Breast epithelium (tissue), 4 donors: Measurements from ENCODE around the gene SPATA31D4. TPM values are rescaled to one million over a fixed set of nuclear protein-coding genes. Genes with fewer than 3 reads are reported as not detected.

ENCODE experiments used
- DNase-seq, 2 donors: peaks; one replicate each; pipeline ENCODE4 v3.0.0-alpha.2; 2019; ENCODE audit warnings: low spot score in 2 of 2
- H3K27ac ChIP-seq, 2 donors: fragments of 200-600 bp; sonication (generic) in 1 of 2; one replicate each; pipeline ENCODE4 v1.5.1; 2016 to 2019; ENCODE audit warnings: mild to moderate bottlenecking in 1 of 2
- H3K27me3 ChIP-seq, 2 donors: fragments of 200-600 bp; sonication (generic) in 1 of 2; one replicate each; pipeline versions ENCODE4 v1.5.1 to v1.6.0; 2017 to 2019; ENCODE audit warnings: control low read depth in 1 of 2, mild to moderate bottlenecking in 1 of 2
- H3K36me3 ChIP-seq: fragments of 200-600 bp; one replicate; pipeline ENCODE4 v1.5.1; 2019
- H3K4me1 ChIP-seq, 2 donors: fragments of 200-600 bp; sonication (generic); one replicate each; pipeline ENCODE4 v1.5.1; 2016 to 2019; ENCODE audit warnings: control low read depth in 1 of 2
- H3K4me3 ChIP-seq, 3 donors: fragments of 200-600 bp; sonication (generic); 1 replicate in 2 of 3; 2 replicates in 1 of 3; pipeline ENCODE4 v1.5.1; 2016 to 2019; ENCODE audit warnings: mild to moderate bottlenecking in 3 of 3, moderate library complexity in 2 of 3
- H3K9me3 ChIP-seq, 2 donors: fragments of 200-600 bp; sonication (generic) in 1 of 2; one replicate each; pipeline ENCODE4 v1.5.1; 2016 to 2019; ENCODE audit warnings: control low read depth in 1 of 2
- CTCF ChIP-seq, 3 donors: fragments of 450-650 bp; IDR thresholded peaks; one replicate each; pipeline ENCODE4 v1.5.1; 2016 to 2017; ENCODE audit warnings: antibody characterized with exemption in 3 of 3, mild to moderate bottlenecking in 3 of 3, moderate library complexity in 3 of 3
- POLR2A ChIP-seq: fragments of 450-650 bp; IDR thresholded peaks from one replicate; pipeline ENCODE4 v1.6.1; 2016; ENCODE audit warnings: antibody characterized with exemption, mild to moderate bottlenecking, moderate library complexity
- POLR2AphosphoS5 ChIP-seq, 3 donors: sonication (generic); formaldehyde crosslinking; IDR thresholded peaks; one replicate each; pipeline ENCODE4 v1.6.1; 2017; ENCODE audit warnings: antibody characterized with exemption in 3 of 3
- intact Hi-C: fragments of 100-400 bp; cut with DNase I; formaldehyde crosslinking; loops from one replicate; pipeline ENCODE4 v1.15.1; 2023; ENCODE audit warnings: low total_unique reads
- total RNA-seq, 3 donors: library from RNA; depleted of rRNA; stranded (reverse); fragments of >200 nt; gene quantifications; one replicate each; pipeline ENCODE4 v1.1.0, GENCODE V29; 2016

The SPATA31D4 gene
- total RNA-seq, 3 donors from 2014 or later, result not detected

GRCh38 chr9:81980568-81980967, 52.3 kb downstream of the SPATA31D4 start:
- TF ChIP-seq POLR2A, result no peak
- TF ChIP-seq CTCF (IDR thresholded peaks at IDR 0.05), result no peak
- no peak for TF ChIP-seq POLR2AphosphoS5 (IDR thresholded peaks at IDR 0.05)
- Histone ChIP-seq H3K27me3 (no peaks in the 10 kb centered on the region), H3K36me3 (no peaks in the 10 kb centered on the region), H3K9me3 (no peaks in the 10 kb centered on the region), H3K27ac (no peak overlapping the region), H3K4me1 (no peaks in the 10 kb centered on the region), H3K4me3 (no peak overlapping the region)
- no peak for DNase-seq
- intact Hi-C loops, result no loop called here

- TF ChIP-seq POLR2AphosphoS5 (IDR thresholded peaks at IDR 0.05) (no peak), CTCF (IDR thresholded peaks at IDR 0.05) (no peak), POLR2A (no peak)
- intact Hi-C loops, result no loop called here
- no peak for DNase-seq
- no peaks in the 10 kb centered on the region for H3K27me3 ChIP-seq
- no peak overlapping the region for H3K27ac ChIP-seq
- no peaks in the 10 kb centered on the region for H3K9me3 ChIP-seq
- H3K36me3 ChIP-seq, result no peaks in the 10 kb centered on the region
- no peaks in the 10 kb centered on the region for H3K4me1 ChIP-seq
- no peak overlapping the region for H3K4me3 ChIP-seq
Observed at GRCh38 chr9:81981883-81982282, 53.7 kb downstream of the SPATA31D4 start.

Other genes starting within 250 kb of the SPATA31D4 start
- gene TLE1, start 238.9 kb upstream of the SPATA31D4 start, total RNA-seq, result 10 to 100 TPM; 41.1 to 52.1 (median 47.4) TPM
- not detected for gene SPATA31D3, start 15.1 kb downstream of the SPATA31D4 start, total RNA-seq
- not detected for gene SPATA31D1, start 60.3 kb downstream of the SPATA31D4 start, total RNA-seq